ENCODE data around the gene OSGEP. TPM values are rescaled to one million over a fixed set of nuclear protein-coding genes. Genes with fewer than 3 reads are reported as not detected.

The OSGEP gene
- total RNA-seq, 1 experiment from 2014 or later: 21.8 TPM

- no TSS peak for BruUV-seq (replicated peaks)
- intact Hi-C loops (cut with micrococcal nuclease): no loop called here
- H3K4me3 ChIP-seq (replicated peaks in 1 of 2; ENCODE audit: low read depth in 1 of 2, low read length in 2 of 2): no peak within 1 kb of the TSS
- no peaks in the 10 kb centered on the region for H3K79me2 ChIP-seq (ENCODE audit: insufficient read depth, low read length)
- H3K27ac ChIP-seq (ENCODE audit: low read depth, low read length): no peak within 1 kb of the TSS
- ATAC-seq: no peak; the same call in 1 of the 2 replicates
- RAD21 ChIA-PET (ENCODE audit: low non-redundant PET in 1 of 2, low total read pairs in 2 of 2, uncharacterized antibody in 2 of 2, unreplicated experiment in 2 of 2): no interaction called here
- no peaks in the 10 kb centered on the region for H3K9me2 ChIP-seq (ENCODE audit: insufficient read depth)
- no peaks in the 10 kb centered on the region for H3K36me3 ChIP-seq (ENCODE audit: control insufficient read depth in 1 of 2, insufficient read depth in 2 of 2, low read length in 2 of 2)
- H2AFZ ChIP-seq (ENCODE audit: low read depth, low read length, poor library complexity, severe bottlenecking): no peak within 1 kb of the TSS
- H3K9ac ChIP-seq (ENCODE audit: low read length): no peak within 1 kb of the TSS
- H3K4me2 ChIP-seq (ENCODE audit: low read length): no peak within 1 kb of the TSS
- peaks cover 8 to 22% of the 10 kb centered on the region in 2 experiments for H3K4me1 ChIP-seq (ENCODE audit: control insufficient read depth in 1 of 2, insufficient read depth in 2 of 2, low read length in 2 of 2)
- POLR2A ChIA-PET: no interaction called here
- H3K27me3 ChIP-seq (ENCODE audit: insufficient read depth, low read length): no peaks in the 10 kb centered on the region
- DNase-seq (ENCODE audit: low read depth, low spot score): no peak
- no peaks in the 10 kb centered on the region for H3K9me3 ChIP-seq (ENCODE audit: control insufficient read depth in 1 of 2, insufficient read depth in 1 of 2, low read depth in 1 of 2, low read length in 2 of 2)
- no peaks in the 10 kb centered on the region for H4K20me1 ChIP-seq (ENCODE audit: insufficient read depth)
- CTCF ChIA-PET: no interaction called here
- TF ChIP-seq SIN3A (IDR thresholded peaks at IDR 0.05; ENCODE audit: low read depth) (no peak), REST (IDR thresholded peaks at IDR 0.05; ENCODE audit: low read depth) (no peak), CTCF (IDR thresholded peaks at IDR 0.05 in 2 of 3, conservative IDR thresholded peaks at IDR 0.05 in 1 of 3; ENCODE audit: borderline replicate concordance in 1 of 3, insufficient read depth in 1 of 3, low read depth in 2 of 3, low read length in 2 of 3) (no peak), EZH2 (IDR thresholded peaks at IDR 0.05) (no peak), MAX (IDR thresholded peaks at IDR 0.05) (no peak), EGR1 (IDR thresholded peaks at IDR 0.05; ENCODE audit: low read depth) (no peak), TCF7L2 (IDR thresholded peaks at IDR 0.05; ENCODE audit: borderline replicate concordance, extremely low read depth, insufficient read depth, insufficient read length) (no peak), ZBTB33 (IDR thresholded peaks at IDR 0.05; ENCODE audit: extremely low read depth, insufficient replicate concordance, low read length) (no peak), EZH2phosphoT487 (IDR thresholded peaks at IDR 0.05; ENCODE audit: borderline replicate concordance) (no peak), JUND (IDR thresholded peaks at IDR 0.05) (no peak), ZNF274 (IDR thresholded peaks at IDR 0.05; ENCODE audit: low read depth, low read length) (no peak), CEBPB (IDR thresholded peaks at IDR 0.05; ENCODE audit: low read depth) (no peak), RAD21 (IDR thresholded peaks at IDR 0.05; ENCODE audit: low read depth) (no peak), SRF (IDR thresholded peaks at IDR 0.05; ENCODE audit: low read depth) (no peak)
Measured at GRCh38 chr14:20435582-20436362, 18.8 kb downstream of the OSGEP start, which contains the start of gene KLHL33. KLHL33 (minus strand) TSS chr14:20436166; CDS start chr14:20435811, 355 bp downstream.

Measured in HCT116 (cell line).